Activated gamma-delta T cell treated with anti-CD3 and anti-CD28 coated beads, Interleukin-2, amount 50 U/mL, for 16 hours (primary cell): Measurements from ENCODE around the gene TLE1.
"Not testable (repeated sequence)": the region's sequence is repeated elsewhere in the genome, so short reads cannot be mapped to it uniquely, and the experiment has no call there.

ENCODE experiments used
- DNase-seq: peaks from one replicate; pipeline ENCODE4 v3.0.0-alpha.2; 2020; ENCODE audit warnings: low read depth

TLE1 gene

GRCh38 chr9:81601639-81602623, 87.4 kb downstream of the TLE1 start:
- DNase-seq: no peak

GRCh38 chr9:81600631-81601030, 88.7 kb downstream of the TLE1 start:
- no peak for DNase-seq

GRCh38 chr9:81599837-81600236, 89.5 kb downstream of the TLE1 start:
- DNase-seq: no peak

DNA sequence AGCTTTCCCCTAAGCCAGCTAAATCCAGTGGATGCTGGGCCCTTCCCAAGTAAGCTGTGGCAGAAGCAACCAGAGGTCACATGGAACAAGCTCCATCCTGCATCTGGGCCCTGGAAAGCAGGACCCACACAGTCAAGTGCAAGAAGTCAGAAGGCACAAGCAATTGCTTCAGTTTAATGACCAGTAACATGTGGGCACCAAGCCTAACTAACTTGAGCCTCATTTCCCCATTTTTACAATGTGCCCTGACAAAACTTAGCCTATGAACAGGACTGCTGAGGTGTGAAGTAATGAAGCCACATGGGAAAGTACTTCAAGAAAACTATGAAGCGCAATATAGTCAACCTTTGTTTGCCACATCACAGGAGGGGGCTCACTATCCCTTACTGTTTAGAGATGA, 90.5 kb downstream of the TLE1 start:
- DNase-seq: no peak

- DNase-seq: no peak
Observed at GRCh38 chr9:81598123-81598497, 91.2 kb downstream of the TLE1 start.

- DNase-seq: no peak
Observed at GRCh38 chr9:81597419-81598122, 91.8 kb downstream of the TLE1 start.

DNA sequence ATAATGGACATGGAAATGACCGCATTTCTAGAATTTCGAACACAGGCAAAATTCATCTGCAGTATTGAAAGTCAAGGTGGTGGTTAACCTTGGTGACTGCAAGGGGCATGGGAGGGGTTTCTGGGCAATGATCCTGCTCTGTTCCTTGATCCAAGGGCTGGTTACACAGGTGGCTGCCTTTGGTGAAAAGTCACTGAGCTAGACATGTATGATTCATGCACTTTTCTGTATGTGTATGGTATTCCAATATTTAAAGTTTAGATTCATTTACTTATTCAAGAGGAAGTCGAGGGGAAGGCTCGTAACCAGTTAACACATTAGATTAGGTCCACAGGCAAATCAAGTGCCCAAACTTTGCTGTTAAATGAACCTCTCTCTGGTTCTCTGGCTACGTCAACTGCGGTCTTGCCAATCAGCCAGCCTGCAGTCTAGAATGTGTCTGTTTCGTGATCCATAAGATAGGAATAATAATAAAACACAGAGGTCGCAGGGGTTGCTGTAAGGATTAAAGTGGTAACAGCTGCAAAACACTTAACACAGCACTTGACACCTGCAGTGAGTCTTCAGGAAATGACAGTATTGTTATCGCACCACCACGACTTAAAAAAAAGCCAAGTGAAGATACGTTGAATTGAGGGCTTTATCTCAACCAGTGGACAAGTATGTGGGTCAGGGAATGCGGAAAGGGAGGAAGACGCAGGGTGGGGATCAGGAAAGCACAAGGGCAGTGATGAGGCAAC, 92.5 kb downstream of the TLE1 start:
- DNase-seq: no peak

DNA sequence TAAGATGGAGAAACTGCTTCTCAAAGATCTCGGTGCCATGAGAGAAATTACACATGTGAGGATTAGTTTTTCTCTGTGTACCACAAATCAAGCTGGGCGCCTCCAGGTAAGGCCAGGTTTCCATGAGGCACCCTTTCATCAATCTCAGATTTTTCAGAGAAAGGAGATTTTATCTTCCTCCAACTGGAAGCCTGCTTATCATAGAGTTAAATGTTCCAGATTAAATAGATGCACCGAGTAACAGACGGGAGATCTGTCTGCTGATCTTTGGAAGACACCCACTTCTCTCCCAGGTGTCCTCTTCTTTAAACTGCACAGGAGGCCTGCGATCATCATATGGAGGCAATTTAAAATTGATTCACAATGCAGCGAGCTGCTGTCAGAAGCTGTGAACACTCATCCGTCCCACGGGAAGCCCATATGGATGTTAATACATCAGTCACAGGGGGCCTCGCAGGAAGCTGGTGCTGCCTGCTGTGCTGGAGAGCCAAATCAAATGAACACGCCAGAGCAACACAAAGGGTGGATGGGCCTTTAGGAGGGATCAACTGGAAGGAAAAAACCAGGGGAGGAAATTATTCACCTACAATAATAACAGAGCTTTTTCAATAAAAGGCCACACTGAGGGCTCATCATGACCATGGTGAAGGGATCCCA, 93.3 kb downstream of the TLE1 start:
- no peak for DNase-seq

DNA sequence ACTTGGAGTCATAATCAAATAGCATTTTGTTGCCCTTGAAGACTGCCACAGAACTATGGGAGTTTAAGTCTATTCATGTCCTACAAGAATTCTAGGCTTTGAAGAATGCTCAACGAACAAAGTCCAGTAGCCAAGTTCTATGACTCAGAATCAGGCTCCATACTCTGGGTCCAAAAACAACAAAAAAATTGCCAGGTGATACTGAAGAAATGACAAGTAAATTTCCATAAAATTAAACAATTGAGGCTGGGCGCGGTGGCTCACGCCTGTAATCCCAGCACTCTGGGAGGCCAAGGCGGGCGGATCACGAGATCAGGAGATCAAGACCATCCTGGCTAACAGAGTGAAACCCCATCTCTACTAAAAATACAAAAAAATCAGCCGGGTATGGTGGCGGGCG, 94.1 kb downstream of the TLE1 start:
- not testable (repeated sequence) for DNase-seq

DNA sequence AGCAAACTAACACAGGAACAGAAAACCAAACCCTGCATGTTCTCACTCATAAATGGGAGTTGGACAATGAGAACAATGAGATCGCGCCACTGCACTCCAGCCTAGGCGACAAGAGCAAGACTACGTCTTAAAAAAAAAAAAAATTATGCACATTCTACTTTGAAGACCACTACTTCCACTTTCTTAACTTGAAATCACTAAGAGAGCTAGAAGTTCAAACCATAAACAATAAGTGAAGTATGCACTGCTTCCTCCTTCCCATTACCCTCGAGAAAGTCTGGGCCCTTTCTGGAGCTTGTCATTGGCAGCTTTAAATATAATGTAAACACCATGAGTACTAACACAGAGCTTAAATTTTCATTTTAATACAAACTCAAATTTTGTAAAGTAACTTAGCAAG, 94.9 kb downstream of the TLE1 start:
- no peak for DNase-seq

DNA sequence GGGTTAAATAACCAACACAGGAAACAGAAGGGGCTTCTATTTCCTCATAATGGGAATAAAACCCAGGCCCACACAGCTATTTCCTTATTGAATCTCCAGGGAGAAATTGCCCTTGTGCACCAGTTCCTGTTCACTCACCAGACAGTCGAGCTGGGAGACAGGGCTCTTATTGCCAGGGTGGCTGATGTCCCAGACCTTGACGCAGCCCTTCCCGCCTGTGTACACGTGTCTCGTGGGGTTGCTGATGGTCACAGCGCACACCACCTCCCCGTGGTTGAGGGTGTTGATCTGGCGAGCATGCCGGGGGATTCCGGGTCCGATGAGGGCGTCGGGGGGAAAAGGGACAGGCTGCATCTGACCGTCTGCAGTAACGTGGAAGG, 96.5 kb downstream of the TLE1 start:
- no peak for DNase-seq

DNA sequence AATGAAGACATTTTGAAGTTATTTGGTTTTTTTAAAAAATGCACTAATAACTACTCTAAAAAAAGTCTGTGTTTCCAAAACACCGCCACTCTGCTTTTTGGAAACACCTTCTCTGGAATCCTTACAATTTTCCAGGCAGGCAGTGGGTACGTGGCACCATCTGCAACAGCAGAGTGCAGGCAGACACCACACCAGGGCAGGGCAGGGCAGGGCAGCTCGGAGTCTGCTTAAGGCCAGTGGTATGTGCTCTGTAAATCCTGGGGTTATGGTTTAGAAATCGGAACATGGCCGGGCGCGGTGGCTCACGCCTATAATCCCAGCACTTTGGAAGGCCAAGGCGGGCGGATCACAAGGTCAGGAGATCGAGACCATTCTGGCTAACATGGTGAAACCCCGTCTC, 97.6 kb downstream of the TLE1 start:
- DNase-seq: no peak

DNA sequence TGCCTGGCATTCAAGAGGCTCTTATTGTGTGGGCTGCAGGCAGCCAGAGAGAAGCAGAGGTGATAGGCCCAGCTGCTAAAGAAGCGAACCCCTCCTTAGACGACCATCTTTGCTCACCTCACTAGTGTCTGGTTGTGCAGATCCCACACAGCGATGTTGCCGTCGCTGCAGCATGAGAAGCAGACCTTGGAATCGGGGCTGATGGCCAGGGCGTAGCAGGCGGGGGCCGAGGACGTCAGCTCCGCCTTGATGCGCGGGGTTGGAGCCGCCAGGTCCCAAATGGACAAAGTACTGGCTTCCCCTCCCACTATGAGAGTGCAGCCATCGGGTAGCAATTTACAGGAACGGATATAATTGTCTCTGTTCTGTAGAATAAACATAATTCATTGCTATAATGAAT, 98.7 kb downstream of the TLE1 start:
- no peak for DNase-seq

DNA sequence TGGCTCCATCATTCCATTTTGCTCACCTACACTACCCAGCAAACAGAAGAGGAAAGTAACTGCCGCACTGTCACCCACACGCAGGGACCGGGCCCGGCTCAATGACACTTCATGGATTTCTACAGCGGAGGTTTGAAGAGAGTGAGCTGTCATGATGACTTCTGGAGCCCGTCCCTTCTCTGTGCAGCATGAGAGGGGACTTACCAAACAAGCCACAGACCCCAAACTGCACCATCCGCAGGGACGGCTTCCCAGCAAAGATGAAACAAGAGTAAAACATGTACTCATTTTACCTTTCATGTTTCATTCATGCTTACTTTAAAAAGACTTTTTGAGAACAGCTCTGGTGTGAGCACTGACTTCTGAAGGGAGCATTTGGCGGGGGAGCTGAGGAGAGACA, 99.5 kb downstream of the TLE1 start:
- no peak for DNase-seq

DNA sequence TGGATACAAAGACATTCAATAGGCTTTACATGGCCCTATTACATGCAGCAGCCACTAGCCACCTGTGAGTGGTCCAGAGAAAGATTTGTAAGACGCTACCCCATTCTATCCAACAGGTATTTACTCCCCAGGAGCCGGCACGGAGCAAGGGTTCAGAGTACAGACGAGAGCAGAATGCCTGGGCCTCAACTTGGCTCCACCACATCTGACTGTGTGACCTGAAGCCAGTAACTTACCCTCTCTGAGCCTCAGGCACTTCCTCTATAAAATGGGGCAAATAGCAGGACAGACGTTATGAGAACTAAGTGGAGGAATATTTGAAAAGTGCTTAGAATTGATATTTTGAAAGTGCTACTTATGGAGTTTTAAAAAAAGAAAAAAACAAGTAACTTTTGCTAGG, 100.0 kb downstream of the TLE1 start:
- no peak for DNase-seq

DNA sequence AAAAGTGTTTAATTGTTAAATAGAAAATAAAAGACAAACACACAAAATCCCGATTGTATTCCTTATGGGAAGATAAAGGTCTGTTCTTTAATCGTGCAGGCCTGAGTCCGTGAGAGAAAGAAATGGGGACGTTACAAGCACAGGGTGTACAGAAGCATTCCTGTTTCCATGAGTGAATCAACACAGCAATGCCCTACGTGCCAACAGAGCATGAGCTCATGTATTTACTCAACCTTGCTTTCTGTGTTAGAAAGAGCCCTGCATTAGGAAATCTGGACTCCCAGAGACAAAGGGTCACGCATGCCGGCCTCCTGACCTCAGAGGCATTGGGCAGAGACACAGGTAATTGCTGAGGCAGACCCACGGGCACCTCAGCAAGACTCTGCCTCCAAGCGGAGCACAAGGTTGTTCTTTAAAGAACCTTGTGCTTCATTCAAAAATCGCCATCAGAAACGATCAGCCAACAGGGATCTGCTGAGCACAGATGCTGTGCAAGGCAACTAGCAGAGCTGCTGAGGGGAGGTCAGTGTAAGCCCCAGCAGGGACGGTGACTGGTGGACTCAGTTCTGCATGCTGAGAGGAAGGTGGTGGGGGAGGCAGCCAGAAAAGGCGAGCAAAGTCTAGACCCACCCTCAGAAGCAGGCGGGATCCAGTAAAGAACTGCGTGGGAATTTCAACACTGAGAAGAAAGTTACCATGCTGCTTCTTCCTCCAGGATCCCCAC, 101.0 kb downstream of the TLE1 start:
- DNase-seq: no peak

- no peak for DNase-seq
Observed at GRCh38 chr9:81586786-81587185, 102.6 kb downstream of the TLE1 start.

GRCh38 chr9:81585191-81585763, 104.1 kb downstream of the TLE1 start:
- DNase-seq: no peak

- DNase-seq: no peak
Observed at GRCh38 chr9:81584099-81584498, 105.2 kb downstream of the TLE1 start.

DNA sequence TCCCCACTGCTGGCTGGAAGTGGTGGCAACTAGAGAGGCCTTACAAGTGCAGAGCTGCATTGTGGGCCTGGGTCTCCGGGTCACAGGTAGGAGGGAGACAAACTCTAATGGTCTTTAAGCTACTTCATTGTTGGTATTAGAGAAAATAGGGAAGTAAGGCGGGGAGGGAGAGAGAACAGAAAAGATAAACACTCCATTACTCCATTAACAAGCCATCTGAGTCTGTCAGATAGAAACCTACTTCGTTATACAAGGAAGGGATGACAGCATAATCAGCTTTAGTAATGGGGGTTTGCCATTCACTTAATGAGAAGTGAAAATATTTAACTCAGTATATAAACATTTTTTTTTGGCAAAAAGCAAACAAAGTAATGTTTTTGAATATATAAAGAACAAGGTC, 107.4 kb downstream of the TLE1 start:
- DNase-seq: no peak

GRCh38 chr9:81579381-81579780, 110.0 kb downstream of the TLE1 start:
- no peak for DNase-seq
